Measurements from ENCODE around the gene FAM83E.

The FAM83E gene

GRCh38 chr19:48650974-48651682 is 36.3 kb upstream of the FAM83E start:
- Histone ChIP-seq H3K9me3 (replicated peaks; ENCODE audit: low read length) (no peaks in the 10 kb centered on the region), H3K4me1 (ENCODE audit: control insufficient read depth, insufficient read depth, low read length) (peaks cover 11% of the 10 kb centered on the region), H3K36me3 (ENCODE audit: insufficient read depth, low read length) (no peaks in the 10 kb centered on the region), H3K4me3 (ENCODE audit: low read length) (no peak overlapping the region), H3K4me2 (ENCODE audit: low read length) (no peak overlapping the region), H3K27me3 (ENCODE audit: control insufficient read depth, insufficient read depth, low read length) (no peaks in the 10 kb centered on the region), H3K9ac (ENCODE audit: low read depth, low read length) (no peak overlapping the region)

- Histone ChIP-seq H3K4me2 (ENCODE audit: low read length) (no peak overlapping the region), H3K9me3 (replicated peaks; ENCODE audit: low read length) (no peaks in the 10 kb centered on the region), H3K4me3 (ENCODE audit: low read length) (no peak overlapping the region), H3K4me1 (ENCODE audit: control insufficient read depth, insufficient read depth, low read length) (peaks cover 23% of the 10 kb centered on the region), H3K9ac (ENCODE audit: low read depth, low read length) (no peak overlapping the region), H3K36me3 (ENCODE audit: insufficient read depth, low read length) (no peaks in the 10 kb centered on the region), H3K27me3 (ENCODE audit: control insufficient read depth, insufficient read depth, low read length) (peaks cover 3% of the 10 kb centered on the region)
Measured at GRCh38 chr19:48648134-48648533, 33.3 kb upstream of the FAM83E start.

GRCh38 chr19:48646722-48647216 is 31.9 kb upstream of the FAM83E start:
- H3K27me3 ChIP-seq (ENCODE audit: control insufficient read depth, insufficient read depth, low read length): peaks cover 7% of the 10 kb centered on the region
- peak overlapping the region; percentile 58 for H3K4me3 ChIP-seq (ENCODE audit: low read length)
- no peaks in the 10 kb centered on the region for H3K36me3 ChIP-seq (ENCODE audit: insufficient read depth, low read length)
- no peak overlapping the region for H3K9ac ChIP-seq (ENCODE audit: low read depth, low read length)
- peaks cover 23% of the 10 kb centered on the region for H3K4me1 ChIP-seq (ENCODE audit: control insufficient read depth, insufficient read depth, low read length)
- peak overlapping the region; percentile 85 for H3K4me2 ChIP-seq (ENCODE audit: low read length)
- H3K9me3 ChIP-seq (replicated peaks; ENCODE audit: low read length): no peaks in the 10 kb centered on the region

GRCh38 chr19:48646001-48646721 is 31.3 kb upstream of the FAM83E start, which contains the start of gene CA11:
CA11 (minus strand) TSS chr19:48646187; CDS start chr19:48645632, 555 bp downstream.
- Histone ChIP-seq H3K9me3 (replicated peaks; ENCODE audit: low read length) (no peaks in the 10 kb centered on the region), H3K27me3 (ENCODE audit: control insufficient read depth, insufficient read depth, low read length) (peaks cover 7% of the 10 kb centered on the region), H3K4me1 (ENCODE audit: control insufficient read depth, insufficient read depth, low read length) (peaks cover 23% of the 10 kb centered on the region), H3K4me2 (ENCODE audit: low read length) (peak within 1 kb of the TSS; percentile 85), H3K4me3 (ENCODE audit: low read length) (peak within 1 kb of the TSS; percentile 63), H3K36me3 (ENCODE audit: insufficient read depth, low read length) (no peaks in the 10 kb centered on the region), H3K9ac (ENCODE audit: low read depth, low read length) (peak within 1 kb of the TSS; percentile 25)

GRCh38 chr19:48645620-48646000 is 30.7 kb upstream of the FAM83E start:
- peak overlapping the region; percentile 63 for H3K4me3 ChIP-seq (ENCODE audit: low read length)
- H3K9ac ChIP-seq (ENCODE audit: low read depth, low read length): peak overlapping the region; percentile 25

GRCh38 chr19:48644839-48645619 is 30.2 kb upstream of the FAM83E start:
- H3K9ac ChIP-seq (ENCODE audit: low read depth, low read length): no peak overlapping the region
- peak overlapping the region; percentile 63 for H3K4me3 ChIP-seq (ENCODE audit: low read length)

More at GRCh38 chr19:48645620-48646000, 30.7 kb upstream of the FAM83E start:
- Histone ChIP-seq H3K4me1 (ENCODE audit: control insufficient read depth, insufficient read depth, low read length) (peaks cover 23% of the 10 kb centered on the region), H3K4me2 (ENCODE audit: low read length) (peak overlapping the region; percentile 85), H3K36me3 (ENCODE audit: insufficient read depth, low read length) (no peaks in the 10 kb centered on the region), H3K9me3 (replicated peaks; ENCODE audit: low read length) (no peaks in the 10 kb centered on the region), H3K27me3 (ENCODE audit: control insufficient read depth, insufficient read depth, low read length) (peaks cover 7% of the 10 kb centered on the region)

GRCh38 chr19:48644355-48644754 is 29.5 kb upstream of the FAM83E start:
- Histone ChIP-seq H3K9me3 (replicated peaks; ENCODE audit: low read length) (no peaks in the 10 kb centered on the region), H3K4me3 (ENCODE audit: low read length) (no peak overlapping the region), H3K4me2 (ENCODE audit: low read length) (no peak overlapping the region), H3K9ac (ENCODE audit: low read depth, low read length) (no peak overlapping the region), H3K4me1 (ENCODE audit: control insufficient read depth, insufficient read depth, low read length) (peaks cover 19% of the 10 kb centered on the region), H3K27me3 (ENCODE audit: control insufficient read depth, insufficient read depth, low read length) (peaks cover 7% of the 10 kb centered on the region), H3K36me3 (ENCODE audit: insufficient read depth, low read length) (no peaks in the 10 kb centered on the region)

More at GRCh38 chr19:48644839-48645619, 30.2 kb upstream of the FAM83E start:
- H3K4me1 ChIP-seq (ENCODE audit: control insufficient read depth, insufficient read depth, low read length): peaks cover 23% of the 10 kb centered on the region
- H3K36me3 ChIP-seq (ENCODE audit: insufficient read depth, low read length): no peaks in the 10 kb centered on the region
- peaks cover 7% of the 10 kb centered on the region for H3K27me3 ChIP-seq (ENCODE audit: control insufficient read depth, insufficient read depth, low read length)
- no peaks in the 10 kb centered on the region for H3K9me3 ChIP-seq (replicated peaks; ENCODE audit: low read length)
- H3K4me2 ChIP-seq (ENCODE audit: low read length): peak overlapping the region; percentile 85

GRCh38 chr19:48642862-48643261 is 28.0 kb upstream of the FAM83E start:
- H3K4me1 ChIP-seq (ENCODE audit: control insufficient read depth, insufficient read depth, low read length): peaks cover 16% of the 10 kb centered on the region
- H3K4me3 ChIP-seq (ENCODE audit: low read length): no peak overlapping the region
- no peaks in the 10 kb centered on the region for H3K36me3 ChIP-seq (ENCODE audit: insufficient read depth, low read length)
- no peaks in the 10 kb centered on the region for H3K9me3 ChIP-seq (replicated peaks; ENCODE audit: low read length)
- H3K4me2 ChIP-seq (ENCODE audit: low read length): no peak overlapping the region
- peaks cover 7% of the 10 kb centered on the region for H3K27me3 ChIP-seq (ENCODE audit: control insufficient read depth, insufficient read depth, low read length)
- no peak overlapping the region for H3K9ac ChIP-seq (ENCODE audit: low read depth, low read length)

GRCh38 chr19:48641850-48642249 is 27.0 kb upstream of the FAM83E start:
- no peaks in the 10 kb centered on the region for H3K36me3 ChIP-seq (ENCODE audit: insufficient read depth, low read length)
- no peaks in the 10 kb centered on the region for H3K9me3 ChIP-seq (replicated peaks; ENCODE audit: low read length)
- no peak overlapping the region for H3K9ac ChIP-seq (ENCODE audit: low read depth, low read length)
- peaks cover 25% of the 10 kb centered on the region for H3K4me1 ChIP-seq (ENCODE audit: control insufficient read depth, insufficient read depth, low read length)
- H3K4me3 ChIP-seq (ENCODE audit: low read length): no peak overlapping the region
- H3K4me2 ChIP-seq (ENCODE audit: low read length): no peak overlapping the region
- peaks cover 7% of the 10 kb centered on the region for H3K27me3 ChIP-seq (ENCODE audit: control insufficient read depth, insufficient read depth, low read length)

GRCh38 chr19:48639483-48640375 is 24.9 kb upstream of the FAM83E start:
- H3K9ac ChIP-seq (ENCODE audit: low read depth, low read length): no peak overlapping the region
- no peak overlapping the region for H3K4me3 ChIP-seq (ENCODE audit: low read length)
- peaks cover 25% of the 10 kb centered on the region for H3K4me1 ChIP-seq (ENCODE audit: control insufficient read depth, insufficient read depth, low read length)
- no peaks in the 10 kb centered on the region for H3K9me3 ChIP-seq (replicated peaks; ENCODE audit: low read length)
- no peaks in the 10 kb centered on the region for H3K36me3 ChIP-seq (ENCODE audit: insufficient read depth, low read length)
- H3K4me2 ChIP-seq (ENCODE audit: low read length): no peak overlapping the region
- H3K27me3 ChIP-seq (ENCODE audit: control insufficient read depth, insufficient read depth, low read length): peaks cover 4% of the 10 kb centered on the region
